HG03175 (cell line): ENCODE measurements around the gene DTNB.

Experiments used
- ATAC-seq: cut with Tn5 transposase; IDR thresholded peaks from one replicate; pipeline ENCODE4 v1.9.1; 2021; ENCODE audit warnings: mild to moderate bottlenecking, moderate library complexity; ENCODE audit not compliant: unreplicated experiment

DTNB gene

GRCh38 chr2:25375989-25376545 is 297.3 kb downstream of the DTNB start:
- no peak for ATAC-seq

- ATAC-seq, result no peak
Observed at GRCh38 chr2:25375371-25375988, 297.9 kb downstream of the DTNB start.

GRCh38 chr2:25374827-25375226 is 298.6 kb downstream of the DTNB start:
- ATAC-seq, result no peak

- no peak for ATAC-seq
Observed at GRCh38 chr2:25374411-25374810, 299.0 kb downstream of the DTNB start.

GRCh38 chr2:25373269-25373981 is 300.0 kb downstream of the DTNB start:
- ATAC-seq, result no peak

- no peak for ATAC-seq
Observed at GRCh38 chr2:25372405-25373268, 300.7 kb downstream of the DTNB start.

GRCh38 chr2:25371253-25372241 is 301.8 kb downstream of the DTNB start:
- ATAC-seq, result no peak

GRCh38 chr2:25369876-25370275 is 303.5 kb downstream of the DTNB start:
- no peak for ATAC-seq

GRCh38 chr2:25369439-25369838 is 303.9 kb downstream of the DTNB start:
- no peak for ATAC-seq

GRCh38 chr2:25368660-25369059 is 304.7 kb downstream of the DTNB start:
- no peak for ATAC-seq

GRCh38 chr2:25367296-25367695 is 306.1 kb downstream of the DTNB start:
- ATAC-seq, result no peak

GRCh38 chr2:25366629-25367028 is 306.7 kb downstream of the DTNB start:
- ATAC-seq, result no peak

- no peak for ATAC-seq
Observed at GRCh38 chr2:25365241-25365640, 308.1 kb downstream of the DTNB start.

GRCh38 chr2:25363733-25364132 is 309.6 kb downstream of the DTNB start:
- ATAC-seq, result no peak

GRCh38 chr2:25362434-25363145 is 310.8 kb downstream of the DTNB start:
- peak; percentile 82 for ATAC-seq

GRCh38 chr2:25362049-25362433 is 311.3 kb downstream of the DTNB start:
- peak; percentile 88 for ATAC-seq

GRCh38 chr2:25361261-25362048 is 311.9 kb downstream of the DTNB start:
- no peak for ATAC-seq

GRCh38 chr2:25358836-25359235 is 314.5 kb downstream of the DTNB start:
- ATAC-seq, result no peak
